AG20443 (cell line): ENCODE data around the gene NLGN1.

Experiments
- DNase-seq: peaks from one replicate; pipeline ENCODE4 v3.0.0; 2012; ENCODE audit warnings: low spot score, mixed read lengths

Gene NLGN1

DNA sequence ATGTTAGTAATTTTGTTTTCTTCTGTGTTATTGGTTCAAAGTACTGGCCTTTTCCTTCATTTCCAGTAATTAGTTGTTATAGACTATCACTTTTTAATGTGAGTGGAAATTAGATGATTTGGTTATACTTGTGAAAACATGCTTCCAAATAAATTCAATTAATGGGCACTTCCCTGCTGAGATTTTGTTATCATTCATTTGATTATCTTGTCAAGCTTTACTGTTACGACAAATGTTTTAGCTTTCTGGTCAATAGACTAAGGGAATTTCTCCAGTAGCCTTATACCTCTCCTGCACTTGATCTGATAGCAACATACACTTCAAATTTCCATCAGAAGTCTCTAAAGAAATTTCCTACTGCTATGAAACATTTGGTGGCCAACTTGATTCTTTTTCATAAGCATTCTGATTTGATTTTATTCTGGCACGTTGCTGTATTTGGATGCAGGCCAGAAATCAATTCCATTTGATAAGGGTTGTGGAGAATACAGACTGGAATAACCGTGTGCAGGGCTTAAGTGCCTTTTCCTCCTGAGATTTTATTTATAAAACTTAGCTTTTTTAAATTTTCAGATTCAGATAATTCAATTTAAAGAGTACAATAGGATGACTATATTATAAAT, 887.8 kb downstream of the NLGN1 start:
- DNase-seq, result no peak

DNA sequence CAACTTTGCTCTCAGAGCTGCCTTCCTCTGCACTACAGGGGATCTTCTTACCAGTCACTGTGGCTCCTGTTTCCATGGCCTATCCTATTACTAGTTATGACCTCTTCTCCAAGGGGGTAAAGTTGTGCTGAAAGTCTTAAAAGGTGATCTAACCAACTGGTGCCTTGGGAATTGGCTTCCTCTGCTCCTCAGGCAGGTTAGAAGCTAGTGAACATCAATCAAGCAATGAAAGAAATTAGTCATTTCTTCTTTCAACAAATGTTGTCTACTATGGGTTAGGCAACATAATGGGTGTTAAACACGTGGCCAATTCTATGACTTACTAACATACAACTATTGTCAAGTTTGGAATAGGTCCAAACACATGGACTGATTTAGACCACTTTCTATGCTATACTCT, 890.2 kb downstream of the NLGN1 start:
- DNase-seq, result no peak

DNA sequence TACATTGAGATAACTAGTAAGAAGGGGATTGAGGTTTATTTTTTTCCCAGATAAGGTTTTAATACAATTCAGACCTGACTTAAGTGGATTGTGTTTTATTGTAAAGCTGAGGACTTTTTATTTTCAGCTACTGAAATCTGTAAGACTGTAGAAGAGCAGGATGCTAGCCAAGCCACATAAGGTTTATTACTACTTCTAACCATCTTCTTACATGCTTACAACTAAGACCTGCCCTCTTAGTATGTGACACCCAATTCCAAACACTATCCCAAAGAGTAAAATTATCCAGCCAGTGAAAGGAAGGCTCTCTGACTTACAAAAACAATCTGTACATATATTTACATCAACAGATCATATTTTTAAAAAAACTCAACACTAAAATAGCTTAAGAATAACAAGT, 897.1 kb downstream of the NLGN1 start:
- DNase-seq, result no peak

DNA sequence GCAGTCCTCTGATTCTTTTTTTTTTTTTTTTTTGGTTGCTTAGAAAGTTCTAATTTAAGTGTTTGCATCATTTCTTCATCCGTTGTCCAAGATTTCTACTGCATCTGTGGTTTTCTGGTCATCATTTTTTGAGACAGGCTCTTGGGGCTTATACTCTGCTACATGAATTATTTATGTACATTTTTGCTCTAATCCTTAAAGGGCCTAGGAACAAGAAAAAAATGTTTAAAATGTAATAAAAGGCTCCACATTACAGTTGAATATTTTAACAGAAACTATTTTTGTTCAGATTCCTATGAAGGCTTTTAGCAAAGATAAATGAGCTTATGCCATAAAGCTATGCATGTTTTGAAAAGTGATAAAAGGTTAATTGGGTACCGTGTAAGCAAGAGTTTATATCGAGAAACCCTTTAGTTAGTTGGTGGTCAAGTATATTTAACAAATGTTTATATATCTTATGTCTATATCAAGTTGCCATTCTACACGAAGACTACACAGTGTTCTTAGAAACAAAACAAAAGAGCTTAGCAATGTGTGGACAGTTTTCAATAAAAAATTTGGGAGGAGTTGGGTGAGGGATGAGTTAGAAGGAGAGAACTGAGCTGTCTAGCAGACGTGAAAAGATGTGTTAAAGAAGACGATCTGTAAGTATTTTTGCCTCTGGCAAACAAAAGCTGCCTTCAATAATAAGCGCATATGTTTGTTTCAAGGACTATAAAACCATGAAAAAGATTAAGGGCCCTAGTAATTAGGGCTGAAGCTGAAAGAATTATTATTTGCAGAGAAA, 898.0 kb downstream of the NLGN1 start:
- DNase-seq, result peak; percentile 9

- no peak for DNase-seq
These were observed 905.3 kb downstream of the NLGN1 start for GRCh38 chr3:174302746-174303315.

GRCh38 chr3:174303907-174304560, 906.5 kb downstream of the NLGN1 start:
- no peak for DNase-seq

- DNase-seq, result no peak
These were observed 911.2 kb downstream of the NLGN1 start for GRCh38 chr3:174308736-174309135.

DNA sequence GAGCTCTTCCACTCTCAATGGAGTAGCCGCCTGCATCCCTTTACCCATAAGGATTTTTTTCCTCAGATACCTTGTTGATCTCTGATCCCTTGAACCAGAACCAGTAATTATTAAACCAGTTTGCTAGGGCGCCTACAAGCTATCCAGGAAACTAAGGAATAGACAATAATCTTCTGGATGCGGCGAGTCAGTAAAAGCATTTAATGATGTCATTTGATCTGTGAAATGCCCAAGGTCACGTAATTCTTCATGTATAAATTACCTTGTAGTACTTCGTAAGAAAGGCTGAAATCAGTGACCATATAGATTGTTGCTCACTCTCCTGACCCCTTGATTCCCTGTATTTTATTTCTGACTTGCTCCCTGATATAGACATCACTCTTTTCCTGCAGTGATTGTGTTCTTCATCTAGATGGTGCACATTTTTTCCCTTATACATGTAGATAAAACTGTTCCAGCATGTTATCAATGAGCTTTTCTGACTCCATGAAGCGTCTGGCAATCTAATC, 913.0 kb downstream of the NLGN1 start:
- no peak for DNase-seq

DNA sequence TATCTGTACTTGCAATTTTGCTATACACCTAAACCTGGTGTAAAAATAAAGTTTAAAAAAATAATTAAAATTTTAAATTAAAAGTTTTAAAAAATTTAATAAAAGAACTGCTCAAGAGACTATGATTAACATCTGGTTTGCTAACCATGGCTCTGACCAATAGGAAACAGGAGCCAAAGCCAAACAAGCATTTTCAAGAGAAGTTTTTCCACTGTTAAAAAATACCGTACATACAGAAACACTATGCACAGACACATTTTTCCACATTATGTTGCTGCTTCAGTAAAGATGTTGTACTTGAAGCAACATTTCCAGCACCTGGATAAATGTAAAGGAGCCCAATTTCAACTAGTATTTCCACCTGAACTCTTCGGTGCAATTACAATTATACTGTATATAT, 917.7 kb downstream of the NLGN1 start:
- no peak for DNase-seq

- DNase-seq, result no peak
These were observed 919.5 kb downstream of the NLGN1 start for GRCh38 chr3:174317005-174317404.

GRCh38 chr3:174318181-174318580, 920.6 kb downstream of the NLGN1 start:
- DNase-seq, result no peak

- DNase-seq, result no peak
These were observed 924.0 kb downstream of the NLGN1 start for GRCh38 chr3:174321548-174321947.

- DNase-seq, result no peak
These were observed 925.2 kb downstream of the NLGN1 start for GRCh38 chr3:174322789-174323188.

- no peak for DNase-seq
These were observed 927.6 kb downstream of the NLGN1 start for GRCh38 chr3:174325171-174325570.

- DNase-seq, result peak; percentile 50
These were observed 928.5 kb downstream of the NLGN1 start for GRCh38 chr3:174325834-174326700.

DNA sequence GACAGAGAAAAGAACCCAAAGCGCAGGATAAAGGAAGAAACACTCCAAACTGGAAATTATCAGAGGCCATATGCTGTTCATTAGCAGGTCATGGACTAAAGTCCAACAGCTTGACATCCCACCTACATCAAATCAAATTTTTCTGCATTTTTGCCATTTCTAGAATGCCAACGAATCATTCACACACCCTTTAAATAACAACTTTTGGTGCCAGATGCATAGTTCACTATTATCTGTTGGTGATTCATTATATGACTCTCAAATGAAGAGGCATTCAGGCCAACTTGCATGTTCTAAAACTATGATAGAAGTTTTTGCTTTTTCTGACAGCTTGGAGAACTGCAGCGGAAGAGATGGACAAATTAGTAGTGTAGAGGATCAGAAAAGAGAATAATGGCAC, 931.8 kb downstream of the NLGN1 start:
- DNase-seq, result peak; percentile 54

DNA sequence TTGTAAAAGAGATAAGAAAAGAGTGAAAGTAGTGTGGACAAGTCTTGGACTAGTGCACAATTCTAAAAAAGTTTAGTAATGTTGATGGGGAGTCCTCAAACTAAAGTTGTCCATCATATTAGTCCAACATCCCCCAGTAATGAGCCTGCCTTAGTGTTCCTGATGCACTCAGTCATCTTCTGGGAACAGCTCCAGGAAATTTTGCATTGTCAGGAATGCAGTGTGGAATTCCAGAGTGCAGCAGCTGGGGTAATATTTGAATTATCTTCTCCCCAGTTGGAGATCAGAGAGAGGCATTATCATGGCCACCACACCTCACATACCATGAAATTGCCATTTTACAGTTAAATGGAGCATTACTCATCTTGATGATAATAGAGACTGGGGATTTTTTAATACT, 932.8 kb downstream of the NLGN1 start:
- DNase-seq, result peak; percentile 68

DNA sequence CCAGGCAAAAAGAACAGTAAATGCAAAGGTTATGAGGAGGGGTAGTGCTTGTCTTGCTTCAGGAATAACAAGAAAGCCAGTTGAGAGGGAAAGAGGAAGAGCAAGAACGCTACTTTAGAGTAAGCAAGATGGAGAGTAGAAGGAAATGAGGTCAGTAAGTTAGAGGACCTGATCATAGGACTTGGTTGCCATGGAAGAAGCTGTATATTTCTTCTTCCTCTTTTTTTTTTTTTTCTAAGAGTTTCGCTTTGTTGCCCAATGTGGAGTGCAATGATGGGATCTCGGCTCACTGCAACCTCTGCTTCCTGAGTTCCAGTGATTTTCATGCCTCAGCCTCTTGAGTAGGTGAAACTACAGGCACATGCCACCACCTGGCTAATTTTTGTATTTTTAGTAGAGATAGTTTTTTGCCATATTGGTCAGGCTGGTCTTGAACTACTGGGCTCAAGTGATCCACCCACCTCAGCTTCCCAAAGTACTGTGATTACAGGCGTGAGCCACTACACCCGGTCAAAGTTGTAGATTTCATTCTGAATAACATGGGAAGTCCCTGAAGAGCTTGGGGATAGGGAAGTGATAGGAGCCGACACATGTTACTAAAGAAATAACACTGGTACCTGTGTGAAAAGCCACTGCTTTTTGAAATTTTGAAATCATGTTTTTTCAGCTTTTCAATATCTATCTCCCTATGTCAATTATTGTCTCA, 933.7 kb downstream of the NLGN1 start:
- DNase-seq, result no peak

DNA sequence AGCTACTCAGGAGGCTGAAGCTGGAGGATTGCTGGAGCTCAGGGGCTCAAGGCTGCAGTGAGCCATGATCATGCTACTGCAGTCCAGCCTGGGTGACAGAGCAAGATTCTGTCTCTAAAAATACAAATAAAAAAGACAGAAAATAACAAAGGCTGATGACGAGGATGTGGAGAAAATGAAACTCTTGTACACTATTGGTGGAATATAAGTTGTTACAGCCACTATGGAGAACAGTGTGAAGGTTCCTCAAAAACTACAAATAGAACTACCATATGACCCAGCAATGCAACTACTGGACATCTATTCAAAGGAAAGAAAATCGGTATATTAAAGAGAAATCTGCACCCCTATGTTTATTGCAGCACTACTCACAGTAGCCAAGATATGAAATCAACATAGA, 934.8 kb downstream of the NLGN1 start:
- no peak for DNase-seq

- DNase-seq, result no peak
These were observed 936.1 kb downstream of the NLGN1 start for GRCh38 chr3:174333640-174334039.

- DNase-seq, result no peak
These were observed 936.6 kb downstream of the NLGN1 start for GRCh38 chr3:174334111-174334510.
